GM18870 (cell line): ENCODE data around the gene RIN3.
"Not testable (repeated sequence)": the region's sequence is repeated elsewhere in the genome, so short reads cannot be mapped to it uniquely, and the experiment has no call there.

Source experiments
- ATAC-seq: cut with Tn5 transposase; IDR thresholded peaks from one replicate; pipeline ENCODE4 v1.9.1; 2021; ENCODE audit warnings: moderate library complexity; ENCODE audit not compliant: unreplicated experiment

RIN3 gene

GRCh38 chr14:92619671-92620456 lies 106.3 kb downstream of the RIN3 start:
- no peak for ATAC-seq

GRCh38 chr14:92622311-92622710 lies 108.7 kb downstream of the RIN3 start:
- no peak for ATAC-seq

GRCh38 chr14:92624764-92625163 lies 111.2 kb downstream of the RIN3 start:
- ATAC-seq = no peak

GRCh38 chr14:92625213-92625612 lies 111.6 kb downstream of the RIN3 start:
- ATAC-seq = no peak

- no peak for ATAC-seq
Measured at GRCh38 chr14:92626041-92626440, 112.5 kb downstream of the RIN3 start.

GRCh38 chr14:92627707-92628215 lies 114.2 kb downstream of the RIN3 start:
- no peak for ATAC-seq

GRCh38 chr14:92628636-92629035 lies 115.1 kb downstream of the RIN3 start:
- no peak for ATAC-seq

GRCh38 chr14:92630367-92630766 lies 116.8 kb downstream of the RIN3 start:
- ATAC-seq = no peak

- no peak for ATAC-seq
Measured at GRCh38 chr14:92631098-92631497, 117.5 kb downstream of the RIN3 start.

GRCh38 chr14:92632546-92633273 lies 119.1 kb downstream of the RIN3 start:
- ATAC-seq = no peak

GRCh38 chr14:92633274-92633616 lies 119.7 kb downstream of the RIN3 start:
- no peak for ATAC-seq

GRCh38 chr14:92633724-92634123 lies 120.1 kb downstream of the RIN3 start:
- ATAC-seq = no peak

- no peak for ATAC-seq
Measured at GRCh38 chr14:92635031-92635430, 121.5 kb downstream of the RIN3 start.

GRCh38 chr14:92635896-92636295 lies 122.3 kb downstream of the RIN3 start:
- ATAC-seq = no peak

GRCh38 chr14:92637228-92637627 lies 123.6 kb downstream of the RIN3 start:
- no peak for ATAC-seq

- no peak for ATAC-seq
Measured at GRCh38 chr14:92637864-92638263, 124.3 kb downstream of the RIN3 start.

- no peak for ATAC-seq
Measured at GRCh38 chr14:92638266-92638665, 124.7 kb downstream of the RIN3 start.

GRCh38 chr14:92638904-92639303 lies 125.3 kb downstream of the RIN3 start:
- no peak for ATAC-seq

- ATAC-seq = not testable (repeated sequence)
Measured at GRCh38 chr14:92639472-92640117, 126.0 kb downstream of the RIN3 start.

- ATAC-seq = no peak
Measured at GRCh38 chr14:92641306-92641705, 127.7 kb downstream of the RIN3 start.

- no peak for ATAC-seq
Measured at GRCh38 chr14:92644171-92644969, 130.8 kb downstream of the RIN3 start.
